Tibial nerve (tissue), 4 donors: ENCODE results near the gene HS1BP3.

Experiments used
- CTCF ChIP-seq, 5 experiments: fragments of 200-600 bp in 3 of 5; fragments of 450-650 bp in 2 of 5; sonication (generic) in 3 of 5; IDR thresholded peaks; one replicate each; pipeline ENCODE4 v1.5.1; 2016 to 2019; ENCODE audit warnings: antibody characterized with exemption in 5 of 5, mild to moderate bottlenecking in 3 of 5, moderate library complexity in 2 of 5
- EP300 ChIP-seq, 2 donors: sonication (generic); formaldehyde crosslinking; IDR thresholded peaks; one replicate each; pipeline ENCODE4 v1.6.1; 2017; ENCODE audit warnings: antibody characterized with exemption in 2 of 2, mild to moderate bottlenecking in 1 of 2
- POLR2A ChIP-seq, 2 donors: fragments of 450-650 bp; IDR thresholded peaks; one replicate each; pipeline ENCODE4 v1.6.1; 2017; ENCODE audit warnings: antibody characterized with exemption in 2 of 2, mild to moderate bottlenecking in 2 of 2, moderate library complexity in 2 of 2

- TF ChIP-seq CTCF (IDR thresholded peaks at IDR 0.05) (no peak), EP300 (IDR thresholded peaks at IDR 0.05) (no peak), POLR2A (IDR thresholded peaks at IDR 0.05) (no peak)
These were observed 21.7 kb downstream of the HS1BP3 start for GRCh38 chr2:20629181-20629580.
